WTC11 (cell line): ENCODE data around the gene PSMA7.

Source experiments
- CREB1 ChIP-seq: sonication (generic); formaldehyde crosslinking; IDR thresholded peaks from 2 replicates; pipeline ENCODE4 v1.8.0; 2023; ENCODE audit warnings: mild to moderate bottlenecking, missing genetic modification reagents
- CREM ChIP-seq: sonication (generic); formaldehyde crosslinking; IDR thresholded peaks from 2 replicates; pipeline ENCODE4 v1.8.1; 2022; ENCODE audit warnings: mild to moderate bottlenecking, missing genetic modification reagents, moderate library complexity
- ESRRA ChIP-seq: sonication (generic); formaldehyde crosslinking; IDR thresholded peaks from 2 replicates; pipeline ENCODE4 v1.8.1; 2022; ENCODE audit warnings: mild to moderate bottlenecking, missing genetic modification reagents, borderline replicate concordance
- SP1 ChIP-seq: sonication (generic); formaldehyde crosslinking; conservative IDR thresholded peaks from 2 replicates; pipeline ENCODE4 v1.8.1; 2022; ENCODE audit warnings: missing genetic modification reagents
- TCF7 ChIP-seq: sonication (generic); formaldehyde crosslinking; IDR thresholded peaks from 2 replicates; pipeline ENCODE4 v1.8.0; 2022; ENCODE audit warnings: mild to moderate bottlenecking, low read depth, missing genetic modification reagents, moderate library complexity
- TF ChIP-seq, protein P1 (sequence below): sonication (generic); formaldehyde crosslinking; IDR thresholded peaks from 2 replicates; pipeline ENCODE4 v1.8.1; 2023; ENCODE audit warnings: mild to moderate bottlenecking, missing genetic modification reagents, moderate library complexity
- TF ChIP-seq, protein P2 (sequence below): fragments of 200-600 bp; IDR thresholded peaks from 2 replicates; pipeline ENCODE4 v1.8.0; 2022; ENCODE audit warnings: antibody characterized with exemption
- TF ChIP-seq, protein P3 (sequence below): sonication (generic); formaldehyde crosslinking; IDR thresholded peaks from 2 replicates; pipeline ENCODE4 v1.8.0; 2022; ENCODE audit warnings: mild to moderate bottlenecking, missing genetic modification reagents
- TF ChIP-seq, protein P4 (sequence below): sonication (generic); formaldehyde crosslinking; conservative IDR thresholded peaks from 2 replicates; pipeline ENCODE4 v1.8.1; 2023; ENCODE audit warnings: mild to moderate bottlenecking, low read depth, missing genetic modification reagents, moderate library complexity
- TF ChIP-seq, protein P5 (sequence below): sonication (generic); formaldehyde crosslinking; IDR thresholded peaks from 2 replicates; pipeline ENCODE4 v1.8.1; 2022; ENCODE audit warnings: missing genetic modification reagents, borderline replicate concordance
- TF ChIP-seq, protein P6 (sequence below): sonication (generic); formaldehyde crosslinking; IDR thresholded peaks from 2 replicates; pipeline ENCODE4 v1.8.1; 2023; ENCODE audit warnings: mild to moderate bottlenecking, missing genetic modification reagents, borderline replicate concordance
- TF ChIP-seq, protein P7 (sequence below): sonication (generic); formaldehyde crosslinking; conservative IDR thresholded peaks from 2 replicates; pipeline ENCODE4 v1.8.1; 2022; ENCODE audit warnings: mild to moderate bottlenecking, missing genetic modification reagents

DNA sequence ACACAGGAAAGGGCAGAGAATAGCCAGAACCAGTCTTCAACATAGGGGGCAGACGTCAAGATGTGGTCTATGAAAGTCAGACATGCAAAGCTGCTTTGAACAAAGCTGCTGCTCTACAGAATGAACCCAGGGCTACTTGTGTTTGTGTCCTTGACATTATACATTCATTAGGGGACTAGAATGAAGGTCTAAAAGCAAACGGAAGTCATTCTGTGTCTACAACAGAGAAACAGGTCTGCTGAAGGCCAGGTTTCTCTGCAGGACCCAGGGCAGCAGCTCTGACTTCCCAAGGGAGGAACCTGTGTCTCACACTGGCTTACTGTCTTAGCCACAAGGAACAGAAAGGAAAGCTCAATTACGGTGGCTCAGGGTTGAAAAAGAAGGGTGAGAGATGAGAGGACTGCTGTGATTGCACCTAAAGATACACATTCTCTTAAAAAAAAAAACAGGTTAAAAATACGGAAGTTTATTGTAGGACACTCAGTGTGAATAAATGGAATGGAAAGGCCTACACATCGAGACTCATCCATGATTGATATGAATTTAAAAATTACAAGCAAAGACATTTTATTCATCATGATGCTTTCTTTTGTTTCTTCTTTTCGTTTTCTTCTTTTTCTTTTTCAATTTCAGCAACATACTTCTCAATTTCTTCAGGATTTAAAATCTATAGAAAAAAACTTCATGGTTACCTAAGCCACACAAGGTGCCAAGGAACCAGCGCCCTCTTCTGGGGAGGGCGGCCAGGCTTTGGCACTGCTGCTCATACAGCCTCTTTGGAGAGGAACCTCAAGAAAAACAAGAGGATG lies 6.7 kb downstream of the PSMA7 start:
- TF ChIP-seq, protein P1, sequence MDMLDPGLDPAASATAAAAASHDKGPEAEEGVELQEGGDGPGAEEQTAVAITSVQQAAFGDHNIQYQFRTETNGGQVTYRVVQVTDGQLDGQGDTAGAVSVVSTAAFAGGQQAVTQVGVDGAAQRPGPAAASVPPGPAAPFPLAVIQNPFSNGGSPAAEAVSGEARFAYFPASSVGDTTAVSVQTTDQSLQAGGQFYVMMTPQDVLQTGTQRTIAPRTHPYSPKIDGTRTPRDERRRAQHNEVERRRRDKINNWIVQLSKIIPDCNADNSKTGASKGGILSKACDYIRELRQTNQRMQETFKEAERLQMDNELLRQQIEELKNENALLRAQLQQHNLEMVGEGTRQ (CRISPR knock-in tag): no peak
- TF ChIP-seq, protein P2, sequence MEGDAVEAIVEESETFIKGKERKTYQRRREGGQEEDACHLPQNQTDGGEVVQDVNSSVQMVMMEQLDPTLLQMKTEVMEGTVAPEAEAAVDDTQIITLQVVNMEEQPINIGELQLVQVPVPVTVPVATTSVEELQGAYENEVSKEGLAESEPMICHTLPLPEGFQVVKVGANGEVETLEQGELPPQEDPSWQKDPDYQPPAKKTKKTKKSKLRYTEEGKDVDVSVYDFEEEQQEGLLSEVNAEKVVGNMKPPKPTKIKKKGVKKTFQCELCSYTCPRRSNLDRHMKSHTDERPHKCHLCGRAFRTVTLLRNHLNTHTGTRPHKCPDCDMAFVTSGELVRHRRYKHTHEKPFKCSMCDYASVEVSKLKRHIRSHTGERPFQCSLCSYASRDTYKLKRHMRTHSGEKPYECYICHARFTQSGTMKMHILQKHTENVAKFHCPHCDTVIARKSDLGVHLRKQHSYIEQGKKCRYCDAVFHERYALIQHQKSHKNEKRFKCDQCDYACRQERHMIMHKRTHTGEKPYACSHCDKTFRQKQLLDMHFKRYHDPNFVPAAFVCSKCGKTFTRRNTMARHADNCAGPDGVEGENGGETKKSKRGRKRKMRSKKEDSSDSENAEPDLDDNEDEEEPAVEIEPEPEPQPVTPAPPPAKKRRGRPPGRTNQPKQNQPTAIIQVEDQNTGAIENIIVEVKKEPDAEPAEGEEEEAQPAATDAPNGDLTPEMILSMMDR: peak; percentile 50
- TF ChIP-seq CREB1 (CRISPR knock-in tag): no peak
- TF ChIP-seq, protein P3, sequence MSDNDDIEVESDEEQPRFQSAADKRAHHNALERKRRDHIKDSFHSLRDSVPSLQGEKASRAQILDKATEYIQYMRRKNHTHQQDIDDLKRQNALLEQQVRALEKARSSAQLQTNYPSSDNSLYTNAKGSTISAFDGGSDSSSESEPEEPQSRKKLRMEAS (CRISPR knock-in tag): no peak
- no peak for TF ChIP-seq CREM (CRISPR knock-in tag)
- no peak for TF ChIP-seq SP1 (CRISPR knock-in tag)
- TF ChIP-seq, protein P4, sequence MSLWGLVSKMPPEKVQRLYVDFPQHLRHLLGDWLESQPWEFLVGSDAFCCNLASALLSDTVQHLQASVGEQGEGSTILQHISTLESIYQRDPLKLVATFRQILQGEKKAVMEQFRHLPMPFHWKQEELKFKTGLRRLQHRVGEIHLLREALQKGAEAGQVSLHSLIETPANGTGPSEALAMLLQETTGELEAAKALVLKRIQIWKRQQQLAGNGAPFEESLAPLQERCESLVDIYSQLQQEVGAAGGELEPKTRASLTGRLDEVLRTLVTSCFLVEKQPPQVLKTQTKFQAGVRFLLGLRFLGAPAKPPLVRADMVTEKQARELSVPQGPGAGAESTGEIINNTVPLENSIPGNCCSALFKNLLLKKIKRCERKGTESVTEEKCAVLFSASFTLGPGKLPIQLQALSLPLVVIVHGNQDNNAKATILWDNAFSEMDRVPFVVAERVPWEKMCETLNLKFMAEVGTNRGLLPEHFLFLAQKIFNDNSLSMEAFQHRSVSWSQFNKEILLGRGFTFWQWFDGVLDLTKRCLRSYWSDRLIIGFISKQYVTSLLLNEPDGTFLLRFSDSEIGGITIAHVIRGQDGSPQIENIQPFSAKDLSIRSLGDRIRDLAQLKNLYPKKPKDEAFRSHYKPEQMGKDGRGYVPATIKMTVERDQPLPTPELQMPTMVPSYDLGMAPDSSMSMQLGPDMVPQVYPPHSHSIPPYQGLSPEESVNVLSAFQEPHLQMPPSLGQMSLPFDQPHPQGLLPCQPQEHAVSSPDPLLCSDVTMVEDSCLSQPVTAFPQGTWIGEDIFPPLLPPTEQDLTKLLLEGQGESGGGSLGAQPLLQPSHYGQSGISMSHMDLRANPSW (CRISPR knock-in tag): no peak
- no peak for TF ChIP-seq ESRRA (CRISPR knock-in tag)
- TF ChIP-seq TCF7 (CRISPR knock-in tag): no peak
- TF ChIP-seq, protein P5, sequence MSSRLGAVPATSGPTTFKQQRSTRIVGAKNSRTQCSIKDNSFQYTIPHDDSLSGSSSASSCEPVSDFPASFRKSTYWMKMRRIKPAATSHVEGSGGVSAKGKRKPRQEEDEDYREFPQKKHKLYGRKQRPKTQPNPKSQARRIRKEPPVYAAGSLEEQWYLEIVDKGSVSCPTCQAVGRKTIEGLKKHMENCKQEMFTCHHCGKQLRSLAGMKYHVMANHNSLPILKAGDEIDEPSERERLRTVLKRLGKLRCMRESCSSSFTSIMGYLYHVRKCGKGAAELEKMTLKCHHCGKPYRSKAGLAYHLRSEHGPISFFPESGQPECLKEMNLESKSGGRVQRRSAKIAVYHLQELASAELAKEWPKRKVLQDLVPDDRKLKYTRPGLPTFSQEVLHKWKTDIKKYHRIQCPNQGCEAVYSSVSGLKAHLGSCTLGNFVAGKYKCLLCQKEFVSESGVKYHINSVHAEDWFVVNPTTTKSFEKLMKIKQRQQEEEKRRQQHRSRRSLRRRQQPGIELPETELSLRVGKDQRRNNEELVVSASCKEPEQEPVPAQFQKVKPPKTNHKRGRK (CRISPR knock-in tag): no peak
- TF ChIP-seq, protein P6, sequence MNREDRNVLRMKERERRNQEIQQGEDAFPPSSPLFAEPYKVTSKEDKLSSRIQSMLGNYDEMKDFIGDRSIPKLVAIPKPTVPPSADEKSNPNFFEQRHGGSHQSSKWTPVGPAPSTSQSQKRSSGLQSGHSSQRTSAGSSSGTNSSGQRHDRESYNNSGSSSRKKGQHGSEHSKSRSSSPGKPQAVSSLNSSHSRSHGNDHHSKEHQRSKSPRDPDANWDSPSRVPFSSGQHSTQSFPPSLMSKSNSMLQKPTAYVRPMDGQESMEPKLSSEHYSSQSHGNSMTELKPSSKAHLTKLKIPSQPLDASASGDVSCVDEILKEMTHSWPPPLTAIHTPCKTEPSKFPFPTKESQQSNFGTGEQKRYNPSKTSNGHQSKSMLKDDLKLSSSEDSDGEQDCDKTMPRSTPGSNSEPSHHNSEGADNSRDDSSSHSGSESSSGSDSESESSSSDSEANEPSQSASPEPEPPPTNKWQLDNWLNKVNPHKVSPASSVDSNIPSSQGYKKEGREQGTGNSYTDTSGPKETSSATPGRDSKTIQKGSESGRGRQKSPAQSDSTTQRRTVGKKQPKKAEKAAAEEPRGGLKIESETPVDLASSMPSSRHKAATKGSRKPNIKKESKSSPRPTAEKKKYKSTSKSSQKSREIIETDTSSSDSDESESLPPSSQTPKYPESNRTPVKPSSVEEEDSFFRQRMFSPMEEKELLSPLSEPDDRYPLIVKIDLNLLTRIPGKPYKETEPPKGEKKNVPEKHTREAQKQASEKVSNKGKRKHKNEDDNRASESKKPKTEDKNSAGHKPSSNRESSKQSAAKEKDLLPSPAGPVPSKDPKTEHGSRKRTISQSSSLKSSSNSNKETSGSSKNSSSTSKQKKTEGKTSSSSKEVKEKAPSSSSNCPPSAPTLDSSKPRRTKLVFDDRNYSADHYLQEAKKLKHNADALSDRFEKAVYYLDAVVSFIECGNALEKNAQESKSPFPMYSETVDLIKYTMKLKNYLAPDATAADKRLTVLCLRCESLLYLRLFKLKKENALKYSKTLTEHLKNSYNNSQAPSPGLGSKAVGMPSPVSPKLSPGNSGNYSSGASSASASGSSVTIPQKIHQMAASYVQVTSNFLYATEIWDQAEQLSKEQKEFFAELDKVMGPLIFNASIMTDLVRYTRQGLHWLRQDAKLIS (CRISPR knock-in tag): no peak
- TF ChIP-seq, protein P7, sequence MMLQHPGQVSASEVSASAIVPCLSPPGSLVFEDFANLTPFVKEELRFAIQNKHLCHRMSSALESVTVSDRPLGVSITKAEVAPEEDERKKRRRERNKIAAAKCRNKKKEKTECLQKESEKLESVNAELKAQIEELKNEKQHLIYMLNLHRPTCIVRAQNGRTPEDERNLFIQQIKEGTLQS (CRISPR knock-in tag): no peak
